ENCODE measurements around the gene CRELD1. TPM values are rescaled to one million over a fixed set of nuclear protein-coding genes. Genes with fewer than 3 reads are reported as not detected.

CRELD1 gene
- total and polyA plus RNA-seq, 9 of the 15 experiments (the other 6 are each of a cell fraction or from before 2014, with no cell fraction given), result 3.3 to 25.8 (median 16.5) TPM

DNA sequence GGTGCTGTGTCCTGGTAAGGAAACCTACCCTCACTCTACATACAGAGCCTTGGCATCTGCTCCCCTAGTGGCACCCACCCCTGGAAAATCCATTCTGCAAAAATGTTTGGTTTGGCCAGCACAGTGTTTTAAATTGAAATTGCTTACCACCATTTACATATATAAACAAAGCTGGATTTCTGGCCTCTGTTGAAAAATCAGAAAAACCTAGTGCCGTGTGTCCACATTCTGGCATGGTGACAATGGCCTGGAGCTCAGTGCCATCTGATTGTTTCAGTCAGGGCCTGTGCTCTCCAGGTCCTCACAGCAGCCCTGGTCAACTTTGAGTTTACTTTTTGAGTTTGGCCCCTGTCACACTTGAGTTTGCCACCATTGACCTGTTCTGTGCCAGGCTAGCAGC is 19.6 kb upstream of the CRELD1 start:
- intact Hi-C loops (cut with micrococcal nuclease), result no loop called here
- peaks cover 3% of the 10 kb centered on the region for H3K9me1 ChIP-seq (ENCODE audit: control insufficient read depth, insufficient read depth, low read length)
- no peaks in the 10 kb centered on the region for H4K20me1 ChIP-seq (replicated peaks; ENCODE audit: control insufficient read depth, insufficient read depth, low read length)
- FAIRE-seq, result no peak
- CTCF ChIA-PET (ENCODE audit: low intra/inter-chr PET ratio), result no interaction called here
- H3K4me3 ChIP-seq, result no peak overlapping the region
- DNase-seq (ENCODE audit: extremely low read depth in 1 of 4, low spot score in 3 of 4), result no peak
- peak overlapping the region; percentile 7; the same call in 1 of the 2 replicates for H2AFZ ChIP-seq (ENCODE audit: low read depth, low read length)
- no TSS peak for BruUV-seq (replicated peaks)
- POLR2A ChIA-PET, result interaction anchor here (1.0 to 3.6 kb wide), 7 partner anchors 8 to 63 kb away, joined by 3 to 28 read pairs (median 5); partner anchors contain the start of genes CRELD1 and IL17RE
- TF ChIP-seq DDX20 (tag; IDR thresholded peaks at IDR 0.05; ENCODE audit: low read depth) (no peak), ZNF24 (IDR thresholded peaks at IDR 0.05) (no peak), OTX1 (CRISPR knock-in tag; IDR thresholded peaks at IDR 0.05) (no peak), ZMIZ1 (IDR thresholded peaks at IDR 0.05; ENCODE audit: low read depth in 2 of 2, low read length in 2 of 2) (no peak), COPS2 (conservative IDR thresholded peaks at IDR 0.05) (no peak), ZNF561 (CRISPR knock-in tag; conservative IDR thresholded peaks at IDR 0.05) (no peak), ZBTB7A (IDR thresholded peaks at IDR 0.05; ENCODE audit: borderline replicate concordance, control insufficient read depth, low read depth, low read length) (no peak)
- H3K4me2 ChIP-seq (ENCODE audit: insufficient read depth, low read length), result no peak overlapping the region
- H3K4me1 ChIP-seq (replicated peaks in 1 of 2; ENCODE audit: control insufficient read depth in 2 of 2, insufficient read depth in 2 of 2, low read length in 2 of 2), result peaks cover 30 to 49% of the 10 kb centered on the region in 2 experiments
- in situ Hi-C loops (cut with MboI), result no loop called here
- H3K36me3 ChIP-seq (ENCODE audit: control insufficient read depth, insufficient read depth, low read length), result no peaks in the 10 kb centered on the region
- peak overlapping the region in 1 of 2 experiments; percentile 41; a peak in 1 of 4 replicates for H3K9ac ChIP-seq (ENCODE audit: insufficient read depth in 1 of 2, low read depth in 2 of 2, low read length in 2 of 2)
- no peak for ATAC-seq
- no peaks in the 10 kb centered on the region for H3K79me2 ChIP-seq (ENCODE audit: control insufficient read depth, insufficient read depth, low read length)
- no peaks in the 10 kb centered on the region for H3K27me3 ChIP-seq (ENCODE audit: control insufficient read depth in 2 of 2, insufficient read depth in 2 of 2, low read length in 2 of 2)
- H3K9me3 ChIP-seq (replicated peaks; ENCODE audit: control insufficient read depth, insufficient read depth, low read depth, low read length), result no peaks in the 10 kb centered on the region
- H3K27ac ChIP-seq (ENCODE audit: extremely low read depth, low read depth, low read length), result no peak overlapping the region
- 57% methylated on average over 1 of the region's 1 CpG for WGBS (ENCODE audit: insufficient coverage, low coverage, missing lambda C conversion rate)
